ENCODE measurements around the gene ADH1C.

- TF ChIP-seq CTCF (IDR thresholded peaks at IDR 0.05), result no peak
- TF ChIP-seq POLR2A (IDR thresholded peaks at IDR 0.05), result no peak
Measured at GRCh38 chr4:99394896-99395295, 42.4 kb upstream of the ADH1C start.
